T-helper 1 cell (primary cell): ENCODE data around the gene SPSB1.
"Not testable (repeated sequence)": the region's sequence is repeated elsewhere in the genome, so short reads cannot be mapped to it uniquely, and the experiment has no call there.

ENCODE experiments used
- DNase-seq, 5 donors: peaks; one replicate each; pipeline ENCODE4 v3.0.0-alpha.2; 2012 to 2020

Gene SPSB1

GRCh38 chr1:9369964-9370788 is 77.5 kb downstream of the SPSB1 start:
- no peak for DNase-seq

- DNase-seq = no peak
Observed at GRCh38 chr1:9371391-9371935, 78.8 kb downstream of the SPSB1 start.

- no peak for DNase-seq
Observed at GRCh38 chr1:9371951-9372350, 79.3 kb downstream of the SPSB1 start.

- DNase-seq = no peak
Observed at GRCh38 chr1:9373619-9374018, 80.9 kb downstream of the SPSB1 start.

GRCh38 chr1:9374748-9375341 is 82.2 kb downstream of the SPSB1 start:
- no peak for DNase-seq

GRCh38 chr1:9375912-9376311 is 83.2 kb downstream of the SPSB1 start:
- DNase-seq = no peak

- no peak for DNase-seq
Observed at GRCh38 chr1:9376430-9376829, 83.7 kb downstream of the SPSB1 start.

- no peak for DNase-seq
Observed at GRCh38 chr1:9376886-9377333, 84.2 kb downstream of the SPSB1 start.

GRCh38 chr1:9378801-9379200 is 86.1 kb downstream of the SPSB1 start:
- no peak for DNase-seq

- no peak for DNase-seq
Observed at GRCh38 chr1:9380711-9381110, 88.0 kb downstream of the SPSB1 start.

- no peak for DNase-seq
Observed at GRCh38 chr1:9382643-9383491, 90.2 kb downstream of the SPSB1 start.

- no peak for DNase-seq
Observed at GRCh38 chr1:9384128-9384527, 91.4 kb downstream of the SPSB1 start.

- no peak for DNase-seq
Observed at GRCh38 chr1:9384751-9385245, 92.1 kb downstream of the SPSB1 start.

GRCh38 chr1:9385392-9385791 is 92.7 kb downstream of the SPSB1 start:
- DNase-seq = not testable (repeated sequence)

GRCh38 chr1:9385801-9386573 is 93.3 kb downstream of the SPSB1 start:
- DNase-seq = peak in 1 of 5 donors; percentile 31

GRCh38 chr1:9388335-9389180 is 95.9 kb downstream of the SPSB1 start:
- no peak for DNase-seq

GRCh38 chr1:9389968-9390367 is 97.3 kb downstream of the SPSB1 start:
- DNase-seq = peak in 1 of 5 donors; percentile 73

- DNase-seq = no peak
Observed at GRCh38 chr1:9391620-9392019, 98.9 kb downstream of the SPSB1 start.

- DNase-seq = no peak
Observed at GRCh38 chr1:9394010-9394409, 101.3 kb downstream of the SPSB1 start.

GRCh38 chr1:9395018-9395417 is 102.3 kb downstream of the SPSB1 start:
- DNase-seq = no peak

GRCh38 chr1:9397047-9397446 is 104.4 kb downstream of the SPSB1 start:
- DNase-seq = no peak
